VCaP (cell line): ENCODE results near the gene FER1L5.

Experiments
- H3K27ac ChIP-seq: fragments of 450-650 bp; 2 replicates; pipeline ENCODE4 v1.5.1; 2017
- TF ChIP-seq, protein P1 (sequence below): fragments of 450-650 bp; conservative IDR thresholded peaks from 2 replicates; pipeline ENCODE4 v1.5.1; 2017; ENCODE audit warnings: mild to moderate bottlenecking, moderate library complexity

Gene FER1L5

DNA sequence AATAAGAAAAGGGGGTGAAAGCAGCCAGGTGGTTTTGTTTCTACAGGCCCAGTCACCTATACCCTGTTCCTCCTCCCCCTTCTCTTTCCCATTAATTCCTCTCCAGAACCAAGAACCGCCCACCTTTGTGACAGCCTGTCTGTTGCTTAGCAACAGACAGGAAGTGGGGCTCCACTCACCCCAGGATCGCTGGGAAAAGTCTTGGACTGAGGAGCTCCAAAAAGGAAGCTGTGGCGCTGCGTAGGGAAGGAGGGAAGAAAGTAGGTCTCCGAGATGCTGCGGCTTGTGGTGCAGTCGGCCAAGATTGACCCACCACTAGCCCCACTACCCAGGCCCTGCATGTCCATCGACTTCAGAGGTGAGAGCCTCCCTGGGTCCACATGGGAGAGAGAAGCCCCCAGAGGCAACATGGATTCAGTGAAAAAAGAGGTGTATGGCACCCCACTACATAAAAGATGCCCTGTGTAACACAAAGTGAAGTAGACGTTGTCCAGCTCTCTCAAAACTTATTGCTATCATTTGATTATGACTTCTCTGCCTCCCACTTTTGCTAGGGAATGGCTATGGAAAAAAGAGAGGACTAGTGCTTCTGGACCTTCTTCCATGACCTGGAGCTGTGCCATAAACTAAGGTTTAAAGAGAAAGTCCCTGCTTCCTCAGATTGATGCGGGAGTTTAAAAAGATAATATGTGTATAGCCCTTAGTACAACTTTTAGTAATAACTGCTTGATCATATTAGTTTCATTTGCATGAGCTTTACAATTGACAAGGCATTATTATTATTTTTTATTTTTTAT, at the start of gene FER1L5:
TSS of gene FER1L5 (plus strand) at position 201 of the 797 bp plus-strand sequence. CDS start at position 274, 73 bp downstream.
- TF ChIP-seq, protein P1, sequence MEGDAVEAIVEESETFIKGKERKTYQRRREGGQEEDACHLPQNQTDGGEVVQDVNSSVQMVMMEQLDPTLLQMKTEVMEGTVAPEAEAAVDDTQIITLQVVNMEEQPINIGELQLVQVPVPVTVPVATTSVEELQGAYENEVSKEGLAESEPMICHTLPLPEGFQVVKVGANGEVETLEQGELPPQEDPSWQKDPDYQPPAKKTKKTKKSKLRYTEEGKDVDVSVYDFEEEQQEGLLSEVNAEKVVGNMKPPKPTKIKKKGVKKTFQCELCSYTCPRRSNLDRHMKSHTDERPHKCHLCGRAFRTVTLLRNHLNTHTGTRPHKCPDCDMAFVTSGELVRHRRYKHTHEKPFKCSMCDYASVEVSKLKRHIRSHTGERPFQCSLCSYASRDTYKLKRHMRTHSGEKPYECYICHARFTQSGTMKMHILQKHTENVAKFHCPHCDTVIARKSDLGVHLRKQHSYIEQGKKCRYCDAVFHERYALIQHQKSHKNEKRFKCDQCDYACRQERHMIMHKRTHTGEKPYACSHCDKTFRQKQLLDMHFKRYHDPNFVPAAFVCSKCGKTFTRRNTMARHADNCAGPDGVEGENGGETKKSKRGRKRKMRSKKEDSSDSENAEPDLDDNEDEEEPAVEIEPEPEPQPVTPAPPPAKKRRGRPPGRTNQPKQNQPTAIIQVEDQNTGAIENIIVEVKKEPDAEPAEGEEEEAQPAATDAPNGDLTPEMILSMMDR = no peak
- no peak within 1 kb of the TSS for H3K27ac ChIP-seq

DNA sequence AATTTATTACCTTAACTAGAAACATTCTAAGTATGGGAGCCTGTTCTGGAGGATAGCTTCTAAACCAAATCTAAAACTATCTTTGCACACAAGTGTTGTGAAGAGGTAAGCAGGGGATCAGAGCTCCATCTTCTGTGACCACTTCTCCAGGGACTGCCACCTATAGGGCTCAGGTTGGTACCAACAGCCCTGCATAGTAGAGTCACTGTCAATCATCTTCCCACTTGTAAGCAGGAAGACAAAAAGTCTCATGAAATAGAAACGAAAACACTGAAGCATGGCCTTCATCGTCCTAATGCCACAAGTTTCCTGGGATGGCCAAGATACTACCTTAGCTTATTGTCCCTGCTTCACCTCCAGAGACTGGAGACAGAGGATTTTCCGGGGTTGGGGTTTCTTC, 48.3 kb upstream of the FER1L5 start:
- H3K27ac ChIP-seq = no peak overlapping the region
- TF ChIP-seq, protein P1 = no peak

DNA sequence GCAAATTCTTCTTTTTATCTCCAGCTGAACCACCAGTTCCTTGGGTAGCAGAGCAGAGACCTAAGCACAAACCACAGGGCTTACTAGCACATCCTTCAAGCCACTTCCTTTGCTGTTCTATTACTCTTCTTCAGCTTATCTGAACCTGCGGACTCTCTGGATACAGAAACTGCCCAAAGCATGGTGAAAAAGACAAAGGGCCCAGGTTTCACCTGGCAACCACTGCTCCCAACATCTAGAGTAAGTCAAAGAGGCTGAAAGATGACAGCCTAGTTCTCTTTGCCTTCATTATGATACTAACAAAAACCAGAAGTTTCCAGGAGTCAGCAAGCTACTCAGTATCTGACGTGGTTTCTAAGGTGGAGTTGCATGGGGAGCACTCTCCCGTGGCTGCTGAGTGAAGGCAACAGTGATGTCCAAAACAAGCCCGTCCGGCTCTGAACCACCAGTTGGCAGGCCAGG, 47.8 kb upstream of the FER1L5 start:
- TF ChIP-seq, protein P1 = no peak
- H3K27ac ChIP-seq = no peak overlapping the region

DNA sequence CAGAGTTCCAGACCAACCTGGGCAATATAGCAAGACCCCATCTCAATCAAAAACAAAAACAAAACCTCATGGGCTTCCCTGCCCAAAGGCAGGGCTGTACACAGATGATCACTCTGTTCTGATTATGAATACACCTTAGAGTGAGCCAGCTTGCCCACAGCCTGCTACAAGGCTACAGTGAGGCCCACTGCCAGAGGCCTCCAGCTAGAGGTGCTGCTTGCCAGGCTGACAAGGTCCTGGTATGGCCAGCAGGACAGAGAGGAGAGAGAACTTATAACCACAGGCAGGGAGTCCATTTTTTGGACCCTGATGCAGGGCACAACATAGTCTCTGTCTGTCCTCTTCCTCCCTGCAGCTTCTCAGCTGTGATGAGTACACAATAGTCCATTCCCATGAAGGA, 46.0 kb upstream of the FER1L5 start:
- H3K27ac ChIP-seq = no peak overlapping the region
- TF ChIP-seq, protein P1 = no peak

DNA sequence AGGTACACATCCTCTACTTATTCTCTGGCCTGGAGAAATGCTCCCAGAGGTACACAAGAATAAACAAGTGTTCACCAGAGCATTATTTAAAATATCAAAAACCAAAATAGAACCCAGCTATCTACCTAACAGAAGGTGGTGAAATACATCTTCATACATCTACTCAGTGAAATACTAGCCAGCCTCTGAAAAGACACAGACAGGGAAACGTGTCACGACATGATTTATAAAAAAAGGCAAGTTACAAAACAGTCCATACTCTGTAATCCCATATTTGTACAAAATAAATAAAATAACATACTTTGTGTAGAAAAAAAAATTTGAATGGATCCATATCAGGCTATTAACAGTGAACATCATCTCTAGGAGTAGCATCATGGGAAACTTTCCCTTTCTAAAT, 42.6 kb upstream of the FER1L5 start:
- TF ChIP-seq, protein P1 = no peak
- H3K27ac ChIP-seq = no peak overlapping the region

DNA sequence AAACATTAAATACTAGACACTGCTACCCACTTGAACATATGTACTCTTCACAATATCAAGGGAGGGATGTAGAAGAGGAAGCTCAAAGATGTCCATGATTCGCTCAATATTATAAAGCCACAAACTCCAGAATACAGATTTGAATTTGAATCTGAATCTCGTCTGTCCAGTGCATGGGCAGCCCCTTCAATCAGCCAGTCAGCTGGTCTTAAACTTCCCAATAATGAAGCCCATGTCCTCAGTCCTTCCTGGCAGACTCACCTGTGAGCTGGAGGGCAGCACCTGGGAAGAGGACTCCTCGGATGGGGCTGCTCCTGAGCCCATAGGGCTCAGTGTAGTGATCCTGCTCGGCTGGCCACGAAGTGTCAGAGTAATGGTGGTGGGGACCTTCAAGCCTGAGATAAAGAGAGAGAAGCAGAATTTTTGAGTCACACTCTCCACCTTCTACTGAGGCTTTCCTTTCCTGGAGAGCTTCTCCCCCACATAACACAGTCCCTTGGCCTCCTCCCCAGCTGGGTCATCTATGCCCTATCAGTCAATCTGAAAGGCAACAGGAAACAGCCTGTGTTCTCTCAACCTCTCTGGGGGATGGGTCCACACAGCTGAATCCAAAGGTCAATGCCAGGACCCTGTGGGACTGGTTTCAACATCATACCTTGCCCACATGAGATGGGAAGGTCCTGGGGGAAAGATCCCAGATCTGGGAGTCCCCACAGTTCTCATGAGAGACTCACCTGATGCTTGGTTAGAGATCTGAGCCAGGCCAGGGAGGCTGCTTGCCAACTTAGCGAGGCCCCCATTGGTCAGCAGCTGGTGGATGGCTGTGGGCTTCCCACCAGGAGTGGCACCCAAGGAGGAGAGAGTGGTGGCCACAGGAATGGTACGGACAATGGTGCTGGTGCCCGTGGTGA, 40.9 kb upstream of the FER1L5 start:
- H3K27ac ChIP-seq = peak overlapping the region; percentile 76
- TF ChIP-seq, protein P1 = no peak

DNA sequence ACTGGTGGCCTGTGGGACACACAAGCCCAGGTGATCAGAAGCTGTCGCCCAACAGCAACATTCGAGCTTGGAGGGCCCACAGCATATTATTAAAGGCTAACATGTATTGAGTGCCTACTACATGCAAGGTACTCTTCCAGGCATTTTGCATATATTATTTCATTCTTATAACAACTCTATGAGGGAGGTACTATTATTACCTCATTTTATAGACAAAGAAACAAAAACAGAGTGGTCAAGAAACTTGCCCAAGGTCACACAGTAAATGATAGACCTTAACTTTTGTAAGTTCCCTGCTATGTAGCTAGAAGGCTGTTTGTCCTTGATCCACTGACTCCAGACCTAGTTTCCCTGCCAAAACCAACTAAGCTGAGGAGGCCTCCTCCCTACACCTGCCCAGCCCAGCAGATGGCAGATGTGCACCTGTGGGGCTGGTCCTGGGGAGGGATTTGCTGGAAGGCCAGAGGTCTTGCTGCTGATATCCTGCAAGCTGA, 40.2 kb upstream of the FER1L5 start:
- H3K27ac ChIP-seq = peak overlapping the region; percentile 76
- TF ChIP-seq, protein P1 = peak; percentile 68
